HepG2 (cell line): ENCODE results near the gene GRK5. TPM values are rescaled to one million over a fixed set of nuclear protein-coding genes. Genes with fewer than 3 reads are reported as not detected.
A peak's percentile ranks its signal among the peaks of the same experiment; 100 is the strongest.

ENCODE experiments used
- ATRX ChIP-seq: sonication (generic); formaldehyde crosslinking; IDR thresholded peaks from 2 replicates; pipeline ENCODE4 v1.4.0; 2020; ENCODE audit warnings: missing genetic modification reagents, borderline replicate concordance
- BORCS8-MEF2B ChIP-seq: sonication (generic); formaldehyde crosslinking; IDR thresholded peaks from 2 replicates; pipeline ENCODE4 v1.8.0; 2022; ENCODE audit warnings: mild to moderate bottlenecking, missing genetic modification reagents
- CSRNP2 ChIP-seq: sonication (generic); formaldehyde crosslinking; conservative IDR thresholded peaks from 2 replicates; pipeline ENCODE4 v1.8.0; 2022; ENCODE audit warnings: low read depth, missing genetic modification reagents
- CTCF ChIP-seq: sonication (generic); formaldehyde crosslinking; IDR thresholded peaks from 2 replicates; pipeline ENCODE4 v1.5.0; 2020; ENCODE audit warnings: mild to moderate bottlenecking, missing genetic modification reagents, moderate library complexity
- FOXJ3 ChIP-seq: sonication (generic); formaldehyde crosslinking; IDR thresholded peaks from 2 replicates; pipeline ENCODE4 v1.4.0; 2020; ENCODE audit warnings: missing genetic modification reagents, mild to moderate bottlenecking, borderline replicate concordance
- KLF6 ChIP-seq: IDR thresholded peaks from 2 replicates; pipeline ENCODE4 v1.8.0; 2016; ENCODE audit warnings: missing biosample characterization, missing genetic modification reagents
- LCORL ChIP-seq, 2 experiments: fragments of 450-650 bp in 1 of 2; sonication (generic) in 1 of 2; formaldehyde crosslinking in 1 of 2; IDR thresholded peaks; 2 replicates each; pipeline versions ENCODE4 v1.5.0 to v1.6.1; 2017 to 2020; ENCODE audit warnings: antibody characterized with exemption in 1 of 2, missing genetic modification reagents in 1 of 2
- MYPOP ChIP-seq: sonication (generic); formaldehyde crosslinking; IDR thresholded peaks from 2 replicates; pipeline ENCODE4 v1.8.1; 2023; ENCODE audit warnings: mild to moderate bottlenecking, moderate library complexity, missing genetic modification reagents
- NR2F6 ChIP-seq, 2 experiments: IDR thresholded peaks; 2 replicates each; pipeline ENCODE4 v1.6.1; 2016; ENCODE audit warnings: antibody characterized with exemption in 1 of 2, mild to moderate bottlenecking in 1 of 2
- PAWR ChIP-seq: sonication (generic); formaldehyde crosslinking; IDR thresholded peaks from 2 replicates; pipeline ENCODE4 v1.4.0; 2020; ENCODE audit warnings: missing genetic modification reagents, mild to moderate bottlenecking, borderline replicate concordance
- PRMT3 ChIP-seq: sonication (generic); formaldehyde crosslinking; IDR thresholded peaks from 2 replicates; pipeline ENCODE4 v1.8.1; 2022; ENCODE audit warnings: low read depth, mild to moderate bottlenecking, moderate library complexity, missing genetic modification reagents, borderline replicate concordance
- TRIM24 ChIP-seq: sonication (generic); formaldehyde crosslinking; IDR thresholded peaks from 2 replicates; pipeline ENCODE4 v1.8.0; 2022; ENCODE audit warnings: mild to moderate bottlenecking, missing genetic modification reagents
- ZBTB8A ChIP-seq: sonication (generic); formaldehyde crosslinking; IDR thresholded peaks from 2 replicates; pipeline ENCODE4 v1.4.0; 2020; ENCODE audit warnings: mild to moderate bottlenecking, low read depth, missing genetic modification reagents, borderline replicate concordance
- ZNF225 ChIP-seq: sonication (generic); formaldehyde crosslinking; IDR thresholded peaks from 2 replicates; pipeline ENCODE4 v1.4.0; 2020; ENCODE audit warnings: mild to moderate bottlenecking, missing genetic modification reagents
- ZNF414 ChIP-seq: sonication (generic); formaldehyde crosslinking; IDR thresholded peaks from 2 replicates; pipeline ENCODE4 v1.5.0; 2020; ENCODE audit warnings: missing genetic modification reagents
- ZNF431 ChIP-seq: sonication (generic); formaldehyde crosslinking; IDR thresholded peaks from 2 replicates; pipeline ENCODE4 v1.9.0; 2022; ENCODE audit warnings: missing genetic modification reagents, low read depth, mild to moderate bottlenecking, borderline replicate concordance
- ZNF501 ChIP-seq: sonication (generic); formaldehyde crosslinking; IDR thresholded peaks from 2 replicates; pipeline ENCODE4 v1.5.1; 2020; ENCODE audit warnings: mild to moderate bottlenecking, moderate library complexity, missing genetic modification reagents
- ZNF510 ChIP-seq: sonication (generic); formaldehyde crosslinking; IDR thresholded peaks from 2 replicates; pipeline ENCODE4 v1.4.0; 2020; ENCODE audit warnings: low read depth, mild to moderate bottlenecking, missing genetic modification reagents
- ZNF552 ChIP-seq: sonication (generic); formaldehyde crosslinking; IDR thresholded peaks from 2 replicates; pipeline ENCODE4 v1.9.0; 2022; ENCODE audit warnings: missing genetic modification reagents, mild to moderate bottlenecking, borderline replicate concordance
- ZNF770 ChIP-seq: sonication (generic); formaldehyde crosslinking; IDR thresholded peaks from 2 replicates; pipeline ENCODE4 v1.5.0; 2020; ENCODE audit warnings: mild to moderate bottlenecking, missing genetic modification reagents
- ZSCAN30 ChIP-seq: sonication (generic); formaldehyde crosslinking; IDR thresholded peaks from 2 replicates; pipeline ENCODE4 v1.5.0; 2020; ENCODE audit warnings: mild to moderate bottlenecking, missing genetic modification reagents
- polyA plus RNA-seq, 8 experiments: library from polyadenylated mRNA; depleted of rRNA in 3 of 8; stranded (reverse) in 7 of 8; unstranded in 1 of 8; fragments of >200 nt; fragmentation: Illumina TruSeq in 4 of 8; extraction: Trizol in 4 of 8; gene quantifications; 2 replicates each; pipeline versions ENCODE4 v1.2.1 to v1.2.3, GENCODE V29; 2011 to 2016; ENCODE audit warnings: low read depth in 4 of 8, missing spikeins in 1 of 8, mixed read lengths in 1 of 8; ENCODE audit not compliant: insufficient read depth in 1 of 8
- total RNA-seq, 5 experiments: library from RNA; depleted of rRNA; stranded (reverse); fragments of >200 nt; fragmentation: Illumina TruSeq; extraction: Trizol; gene quantifications; 2 replicates each; pipeline ENCODE4 v1.2.3, GENCODE V29; 2016; ENCODE audit warnings: low read depth in 1 of 5
- TF ChIP-seq, protein P1 (sequence below): sonication (generic); formaldehyde crosslinking; IDR thresholded peaks from 2 replicates; pipeline ENCODE4 v1.8.1; 2023; ENCODE audit warnings: mild to moderate bottlenecking, missing genetic modification reagents, borderline replicate concordance

GRK5 gene
- total and polyA plus RNA-seq, 2 of the 13 experiments (the other 11 are each of a cell fraction or from before 2014, with no cell fraction given), result 10.4 to 12.6 TPM

GRCh38 chr10:119270762-119271366, 63.5 kb downstream of the GRK5 start (continued):
- TF ChIP-seq CTCF (CRISPR knock-in tag), result no peak; the same call in 1 of the 2 replicates
- no peak for TF ChIP-seq LCORL (IDR thresholded peaks at IDR 0.05)
- no peak for TF ChIP-seq LCORL (CRISPR knock-in tag; IDR thresholded peaks at IDR 0.05)
- no peak for TF ChIP-seq ZNF552 (CRISPR knock-in tag)
- TF ChIP-seq MYPOP (CRISPR knock-in tag), result peak; percentile 76
- TF ChIP-seq PRMT3 (CRISPR knock-in tag), result no peak
- TF ChIP-seq ZNF501, result no peak
- TF ChIP-seq ZSCAN30 (CRISPR knock-in tag), result no peak
- no peak for TF ChIP-seq ZNF414 (CRISPR knock-in tag)
- TF ChIP-seq PAWR (CRISPR knock-in tag), result no peak
- TF ChIP-seq ZNF431, result peak; percentile 68; the same call in 1 of the 2 replicates
- TF ChIP-seq NR2F6 (IDR thresholded peaks at IDR 0.05), result no peak
- peak; percentile 68; the same call in 1 of the 2 replicates for TF ChIP-seq NR2F6 (CRISPR knock-in tag; IDR thresholded peaks at IDR 0.05)
- peak; percentile 96 for TF ChIP-seq ZNF770 (CRISPR knock-in tag)
- TF ChIP-seq FOXJ3 (CRISPR knock-in tag), result peak; percentile 46
- no peak for TF ChIP-seq ATRX (CRISPR knock-in tag)
- no peak for TF ChIP-seq ZNF225 (CRISPR knock-in tag)
- TF ChIP-seq CSRNP2, result no peak
- no peak for TF ChIP-seq ZBTB8A (CRISPR knock-in tag)
- no peak for TF ChIP-seq ZNF510 (CRISPR knock-in tag)
- TF ChIP-seq BORCS8-MEF2B (CRISPR knock-in tag), result no peak
- TF ChIP-seq KLF6, result no peak
- TF ChIP-seq TRIM24 (CRISPR knock-in tag), result no peak
- TF ChIP-seq, protein P1, sequence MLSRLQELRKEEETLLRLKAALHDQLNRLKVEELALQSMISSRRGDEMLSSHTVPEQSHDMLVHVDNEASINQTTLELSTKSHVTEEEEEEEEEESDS (CRISPR knock-in tag), result no peak
